Caki2 (cell line): ENCODE data around the gene CUBN. TPM values are rescaled to one million over a fixed set of nuclear protein-coding genes. Genes with fewer than 3 reads are reported as not detected.
"Not testable (repeated sequence)": the region's sequence is repeated elsewhere in the genome, so short reads cannot be mapped to it uniquely, and the experiment has no call there.

Experiments used
- DNase-seq: peaks from one replicate; pipeline ENCODE4 v3.0.0-alpha.2; 2015; ENCODE audit warnings: low read depth
- in situ Hi-C: cut with HindIII; loops from 2 replicates; pipeline ENCODE4 v1.10.0; 2016; ENCODE audit warnings: low sequenced_read_pairs, low pct_unique_long_range_greater_than_20kb, mixed read lengths
- total RNA-seq: library from RNA; depleted of rRNA; stranded (reverse); fragments of >200 nt; shearing (Covaris generic); gene quantifications from 2 replicates; pipeline ENCODE4 v1.2.3, GENCODE V29; 2014; ENCODE audit warnings: low replicate concordance

CUBN gene
- total RNA-seq, 1 experiment from 2014 or later = 0.34 TPM

DNA sequence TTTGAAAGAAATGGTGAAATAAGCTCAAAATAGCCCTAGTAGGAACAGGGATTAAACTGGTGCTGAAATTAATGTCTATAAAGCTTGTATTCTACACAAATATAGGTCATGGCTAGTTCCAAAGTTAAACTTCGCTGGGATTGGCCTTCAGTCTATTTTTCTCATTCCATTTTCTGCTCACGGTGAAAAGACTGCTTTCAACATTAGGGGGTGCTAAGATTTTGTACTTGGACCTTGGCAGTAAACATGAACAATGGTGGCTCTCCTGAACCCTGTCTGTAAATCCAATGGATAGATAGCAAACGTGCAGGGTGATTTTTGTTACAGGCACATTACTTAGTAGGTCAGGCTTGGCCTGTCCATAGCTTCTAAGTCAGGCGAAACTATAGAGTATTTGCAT lies 276.4 kb downstream of the CUBN start:
- in situ Hi-C loops = no loop called here
- peak; percentile 28 for DNase-seq

DNA sequence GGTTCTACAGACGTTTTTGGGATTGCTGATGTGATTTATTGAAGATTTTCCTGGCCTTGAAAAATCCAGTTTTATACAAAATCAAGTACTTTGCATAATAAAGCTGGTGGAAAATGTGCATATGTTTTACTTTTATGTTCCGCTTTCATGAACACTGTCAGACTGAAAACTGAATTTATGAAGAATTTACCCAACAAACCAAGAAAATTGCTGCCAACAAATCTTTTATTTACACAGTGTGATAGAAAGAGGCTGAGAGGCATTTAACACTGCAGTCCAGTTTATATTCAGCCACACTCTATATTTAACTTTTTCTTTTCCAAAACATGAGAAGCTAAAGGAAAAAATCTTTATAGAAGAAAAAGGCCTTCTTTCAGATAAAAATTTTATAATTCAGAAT lies 277.0 kb downstream of the CUBN start:
- in situ Hi-C loops = no loop called here
- DNase-seq = no peak

DNA sequence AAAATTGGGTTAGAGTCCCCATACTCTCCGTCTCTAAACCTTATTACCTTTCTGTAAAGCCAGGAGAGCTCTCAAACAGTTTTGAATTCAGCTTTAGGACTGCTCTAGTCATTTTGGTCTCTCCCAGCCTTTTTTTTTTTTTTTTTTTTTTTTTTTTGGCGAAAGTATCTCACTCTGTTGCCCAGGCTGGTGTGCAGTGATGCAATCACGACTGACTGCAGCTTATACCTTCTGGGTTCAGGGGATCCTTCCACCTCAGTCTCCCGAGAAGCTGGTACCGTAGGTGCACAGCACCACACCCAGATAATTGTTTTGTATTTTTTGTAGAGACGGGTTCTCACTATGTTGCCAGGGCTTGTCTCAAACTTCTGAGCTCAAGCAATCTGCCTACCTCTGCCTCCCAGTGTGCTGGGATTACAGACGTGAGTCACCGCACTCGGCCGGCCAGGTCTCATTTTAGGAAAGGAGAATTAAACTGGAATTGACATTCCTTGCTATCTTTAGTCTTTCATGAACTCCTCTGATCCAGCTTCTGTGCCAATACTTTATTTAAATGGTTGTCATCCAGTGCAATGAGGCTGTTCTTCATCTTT lies 281.0 kb downstream of the CUBN start:
- no peak for DNase-seq
- in situ Hi-C loops = no loop called here

DNA sequence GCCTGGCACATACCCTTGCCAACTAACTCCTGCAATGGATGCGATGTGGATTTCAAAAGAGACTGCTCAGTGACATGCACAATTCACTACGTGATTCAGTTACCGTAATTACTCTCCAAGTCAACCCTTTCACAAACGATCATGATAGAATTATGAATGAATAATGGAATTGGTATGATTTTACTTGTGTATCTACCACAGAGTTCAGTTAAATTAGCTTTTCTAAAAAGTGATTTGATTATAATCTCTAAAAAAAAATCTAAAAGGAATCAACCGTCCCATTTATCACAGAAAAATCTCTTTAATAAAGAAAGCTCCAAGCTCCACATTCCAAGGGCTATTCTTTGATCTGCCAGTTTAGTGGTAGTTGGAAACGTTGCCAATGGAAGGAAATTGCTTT lies 282.0 kb downstream of the CUBN start:
- in situ Hi-C loops = no loop called here
- no peak for DNase-seq

DNA sequence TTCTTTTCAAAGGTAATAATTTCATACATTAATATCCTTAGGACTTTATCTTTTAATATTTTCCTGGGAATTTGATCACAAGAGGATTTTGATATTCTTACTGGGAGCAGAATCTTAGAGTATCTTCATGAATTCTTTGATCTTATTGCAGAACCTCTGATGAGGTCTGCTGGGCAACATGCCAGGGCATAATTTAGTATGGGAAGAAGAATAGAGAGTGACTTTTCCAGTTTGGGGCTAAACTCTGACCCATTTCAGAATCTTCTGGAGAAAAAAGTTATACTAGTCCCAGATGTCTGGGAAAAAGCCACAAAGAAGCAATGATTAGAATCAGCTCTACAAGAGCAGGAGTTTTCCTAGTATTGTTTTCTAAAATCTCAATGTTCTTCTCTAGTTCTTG lies 284.4 kb downstream of the CUBN start:
- no peak for DNase-seq
- in situ Hi-C loops = no loop called here

DNA sequence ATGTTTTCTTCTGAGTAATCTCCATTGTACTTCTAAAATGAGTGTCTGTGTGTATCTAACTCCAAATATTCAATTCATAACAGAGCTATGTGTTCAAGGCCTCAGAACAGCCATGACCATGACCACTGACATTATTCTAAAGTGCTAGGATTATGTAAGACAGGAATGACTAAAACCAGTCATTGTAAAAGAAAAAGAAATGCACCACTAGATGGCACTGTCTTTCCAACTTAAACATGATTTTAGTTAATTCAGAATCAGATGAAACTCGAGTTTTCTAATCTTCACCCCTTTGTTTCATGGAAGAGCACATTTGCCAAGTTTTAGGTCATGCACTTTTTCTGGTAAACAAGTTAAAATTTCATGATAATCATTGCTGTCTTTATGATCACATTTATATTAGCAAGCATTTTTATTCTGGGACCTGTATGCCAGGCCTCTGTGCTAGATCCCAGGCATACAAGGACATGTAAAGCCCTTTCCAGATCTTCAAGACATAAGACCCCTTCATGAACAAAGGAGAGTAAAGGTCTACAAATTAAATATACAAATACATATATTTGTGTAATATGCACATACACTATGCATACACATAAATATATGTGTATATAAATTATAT lies 286.2 kb downstream of the CUBN start:
- in situ Hi-C loops = no loop called here
- DNase-seq = peak; percentile 63

DNA sequence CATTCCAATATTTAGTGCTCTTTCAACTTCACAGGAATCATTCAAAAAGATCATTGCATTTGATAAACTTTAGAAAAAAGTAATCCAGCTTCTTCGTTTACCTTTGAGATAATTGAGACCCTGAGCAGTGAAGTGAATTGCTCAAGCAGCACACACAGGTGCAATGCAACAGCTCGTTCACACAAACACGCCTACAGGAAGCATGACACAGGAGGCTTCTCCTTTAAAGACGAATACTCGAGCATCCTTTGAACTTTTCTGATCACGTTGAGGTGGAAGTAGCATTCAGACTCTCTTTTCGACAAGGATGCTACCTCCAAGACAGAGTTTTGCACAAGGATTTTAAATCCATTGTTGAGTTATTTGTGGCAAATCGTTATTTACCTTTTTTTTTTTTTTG lies 294.4 kb downstream of the CUBN start:
- in situ Hi-C loops = no loop called here
- DNase-seq = no peak

DNA sequence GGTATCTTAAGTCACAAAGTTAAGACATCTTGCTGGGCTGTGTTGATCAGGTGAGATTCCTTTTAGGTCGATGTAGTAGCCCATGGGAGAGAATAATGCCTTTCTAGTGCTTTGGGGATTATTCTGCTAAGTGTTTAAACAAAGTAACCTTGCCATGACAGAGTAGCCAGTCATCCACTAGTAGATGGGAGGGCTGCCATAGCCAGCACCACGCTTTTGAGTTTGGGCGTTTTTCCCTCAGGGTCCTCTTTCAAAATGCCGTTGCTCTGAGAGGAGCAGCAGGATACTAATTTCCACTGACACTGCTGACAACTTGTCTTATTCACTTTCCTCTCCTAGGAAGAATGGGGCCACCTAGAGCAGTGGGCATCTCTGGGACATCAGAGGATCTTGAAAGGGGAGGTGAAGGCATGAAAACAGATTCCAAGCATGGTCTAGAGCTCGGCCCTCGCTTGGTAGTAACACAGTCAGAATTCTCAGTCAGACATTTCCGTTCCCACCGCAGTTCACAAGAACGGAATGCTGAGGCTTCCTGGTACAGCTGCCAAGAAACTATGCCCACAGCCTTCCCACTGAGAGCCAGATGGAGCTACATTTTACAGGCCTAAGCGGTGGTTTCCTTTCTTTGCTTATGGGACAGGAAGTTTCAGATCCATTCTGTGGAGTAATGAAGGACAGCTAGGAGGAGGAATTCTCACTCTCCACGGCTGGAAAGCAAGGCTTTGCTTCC lies 297.1 kb downstream of the CUBN start:
- DNase-seq = peak; percentile 11
- in situ Hi-C loops = no loop called here

DNA sequence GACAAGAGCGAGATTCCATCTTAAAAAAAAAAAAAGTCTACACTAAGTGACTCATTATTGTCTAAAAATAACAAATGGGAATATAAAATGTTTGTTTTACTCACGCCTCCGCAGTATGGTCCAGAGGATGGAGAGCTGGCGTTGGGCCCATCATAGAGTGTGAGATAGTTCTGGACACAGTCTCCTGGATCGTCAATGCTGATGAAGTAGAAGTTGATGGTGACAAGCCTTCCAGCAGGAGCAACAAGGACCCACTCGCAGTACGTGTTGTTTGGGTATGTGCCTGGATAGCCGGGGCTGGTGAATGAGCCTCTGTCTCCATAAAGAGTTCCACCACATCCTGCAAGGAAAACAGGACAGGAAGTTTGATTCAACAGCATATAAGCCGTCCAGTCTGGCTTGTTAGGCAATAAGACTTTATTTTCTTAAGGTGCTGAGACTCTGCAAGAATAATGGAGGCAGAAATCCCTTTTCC lies 300.9 kb downstream of the CUBN start:
- in situ Hi-C loops = no loop called here
- DNase-seq = peak; percentile 81

DNA sequence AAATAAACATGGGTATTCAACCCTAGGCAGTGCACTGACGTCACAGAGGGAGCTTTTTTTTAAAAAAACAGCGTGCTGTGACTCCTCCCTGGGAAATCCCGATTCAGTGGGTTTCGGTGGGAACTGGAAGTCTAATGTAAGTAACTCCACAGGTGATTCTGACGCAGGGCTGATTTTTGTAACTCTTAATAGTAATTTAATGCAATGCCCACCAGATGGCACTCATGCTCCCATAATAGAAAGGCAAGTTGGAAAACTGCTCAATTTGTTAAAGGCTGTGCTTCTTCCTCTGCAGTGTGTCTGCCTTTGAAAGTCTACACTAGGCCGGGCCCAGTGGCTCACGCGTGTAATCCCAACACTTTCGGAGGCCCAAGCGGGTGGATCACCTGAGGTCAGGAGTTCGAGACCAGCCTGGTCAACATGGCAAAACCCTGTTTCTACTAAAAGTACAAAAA lies 301.5 kb downstream of the CUBN start:
- DNase-seq = peak; percentile 68
- in situ Hi-C loops = no loop called here

DNA sequence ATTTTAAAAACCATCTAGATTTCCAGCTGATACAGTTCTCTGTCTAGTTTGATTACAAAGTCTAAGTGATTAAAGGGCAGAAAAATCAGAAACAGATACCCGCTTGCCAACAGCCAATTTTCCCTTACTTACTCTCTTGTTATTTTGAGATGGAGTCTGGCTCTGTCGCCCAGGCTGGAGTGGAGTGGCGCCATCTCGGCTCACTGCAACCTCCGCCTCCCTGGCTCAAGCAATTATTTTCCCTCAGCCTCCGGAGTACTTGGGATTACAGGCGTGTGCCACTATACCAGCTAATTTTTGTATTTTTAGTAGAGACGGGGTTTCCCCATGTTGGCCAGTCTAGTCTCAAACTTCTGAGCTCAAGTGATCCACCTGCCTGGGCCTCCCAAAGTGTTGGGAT lies 302.1 kb downstream of the CUBN start:
- DNase-seq, in situ Hi-C loops: not testable (repeated sequence)

DNA sequence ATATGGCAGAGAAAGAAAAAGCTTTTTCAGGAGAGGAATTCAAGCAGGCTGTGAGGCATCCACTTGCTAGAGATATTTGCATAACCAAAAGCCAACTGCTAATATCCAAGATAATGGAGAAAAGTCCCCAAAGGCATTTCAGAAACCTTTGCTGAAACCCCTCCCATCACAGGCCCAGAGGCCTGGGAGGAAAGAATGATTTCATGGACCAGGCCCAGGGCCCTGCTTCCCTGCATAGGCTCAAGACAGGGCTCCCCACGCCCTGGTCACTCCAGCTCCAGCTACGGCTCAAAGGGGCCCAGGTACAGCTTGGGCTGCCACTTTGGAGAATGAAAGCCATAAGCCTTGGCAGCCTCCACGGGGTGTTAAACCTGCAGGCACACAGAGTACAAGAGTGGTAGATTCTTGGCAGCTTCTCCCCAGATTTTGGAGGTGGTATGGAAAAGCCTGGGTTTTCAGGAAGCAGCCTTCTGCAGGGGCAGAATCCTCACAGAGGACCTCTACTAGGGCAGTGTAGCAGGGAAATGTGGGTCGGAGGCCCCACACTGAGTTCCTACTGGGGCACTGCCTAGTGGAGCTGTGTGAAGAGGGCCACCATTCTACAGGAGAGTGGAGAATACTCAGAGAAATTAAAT lies 306.8 kb downstream of the CUBN start:
- no peak for DNase-seq
- in situ Hi-C loops = no loop called here

DNA sequence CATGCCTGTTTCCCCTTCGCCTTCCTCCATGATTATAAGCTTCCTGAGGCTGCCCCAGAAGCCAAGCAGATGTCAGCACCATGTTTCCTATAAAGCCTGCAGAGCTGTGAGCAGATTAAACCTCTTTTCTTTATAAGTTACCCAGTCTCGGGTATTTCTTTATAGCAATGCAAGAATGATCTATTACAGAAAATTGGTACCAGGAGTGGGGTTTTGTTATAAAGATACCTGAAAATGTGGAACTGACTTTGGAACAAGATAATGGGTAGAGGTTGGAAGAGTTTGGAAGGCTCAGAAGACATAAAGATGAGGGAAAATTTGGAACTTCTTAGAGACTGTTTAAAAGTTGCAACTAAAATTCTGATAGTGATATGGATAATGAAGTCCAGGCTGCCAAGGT lies 307.6 kb downstream of the CUBN start:
- DNase-seq = no peak
- in situ Hi-C loops = no loop called here

DNA sequence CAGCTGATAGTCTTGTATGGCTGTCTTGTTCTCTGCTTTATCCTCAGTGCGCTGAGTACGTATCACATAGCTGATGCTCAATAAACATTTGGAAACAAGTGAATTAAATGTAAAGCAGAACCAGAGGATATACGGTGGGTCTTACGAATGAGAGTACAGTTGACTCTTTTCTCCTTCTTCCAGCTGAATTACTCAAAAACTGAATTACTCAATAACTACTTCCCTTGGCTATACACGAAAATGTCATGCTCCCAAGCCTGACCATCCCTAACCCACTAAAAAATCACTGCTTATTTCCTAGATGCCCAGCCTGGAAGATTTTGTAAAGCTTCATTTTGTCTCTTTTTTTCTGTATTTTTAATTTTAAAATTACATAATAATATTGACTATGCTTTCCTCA lies 309.2 kb downstream of the CUBN start:
- DNase-seq = no peak
- in situ Hi-C loops = no loop called here

DNA sequence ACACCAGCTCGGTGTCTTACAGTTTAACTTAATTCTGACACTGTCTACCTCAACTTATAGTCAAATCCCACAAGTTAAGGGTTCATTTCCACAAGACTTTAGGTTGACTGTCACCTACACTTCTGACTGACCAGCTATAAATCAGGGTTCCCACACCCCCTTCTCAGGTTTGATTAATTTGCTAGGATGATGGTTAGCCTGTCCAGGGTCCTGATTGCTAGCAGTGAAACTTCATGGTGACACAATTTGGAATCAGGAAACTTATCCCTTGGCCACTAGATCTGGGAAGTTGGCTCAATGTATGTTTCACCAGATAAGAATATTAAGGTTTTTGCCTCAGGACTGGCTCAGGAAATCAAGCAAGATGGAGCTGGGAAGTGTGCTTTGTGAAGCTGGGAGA lies 309.6 kb downstream of the CUBN start:
- in situ Hi-C loops = no loop called here
- no peak for DNase-seq

DNA sequence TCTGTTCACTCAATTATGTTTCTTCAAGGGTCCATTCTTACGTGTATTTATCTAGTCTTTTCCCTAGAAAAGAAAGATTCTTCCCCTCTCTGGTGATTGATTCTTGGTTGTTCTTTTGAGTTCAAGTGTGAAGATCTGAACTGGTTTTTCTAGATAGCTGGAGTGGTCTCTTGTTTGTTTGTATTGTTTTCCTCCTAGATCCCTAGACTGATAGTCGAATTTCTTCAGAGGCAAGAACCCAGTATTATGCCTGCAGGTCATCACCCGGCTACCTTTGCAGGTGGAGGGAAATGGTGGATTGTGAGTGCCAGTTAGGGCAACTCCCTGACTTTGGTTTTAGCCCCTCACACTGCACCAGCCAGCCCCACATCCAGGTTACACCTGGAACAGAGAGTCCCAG lies 310.2 kb downstream of the CUBN start:
- in situ Hi-C loops = no loop called here

DNA sequence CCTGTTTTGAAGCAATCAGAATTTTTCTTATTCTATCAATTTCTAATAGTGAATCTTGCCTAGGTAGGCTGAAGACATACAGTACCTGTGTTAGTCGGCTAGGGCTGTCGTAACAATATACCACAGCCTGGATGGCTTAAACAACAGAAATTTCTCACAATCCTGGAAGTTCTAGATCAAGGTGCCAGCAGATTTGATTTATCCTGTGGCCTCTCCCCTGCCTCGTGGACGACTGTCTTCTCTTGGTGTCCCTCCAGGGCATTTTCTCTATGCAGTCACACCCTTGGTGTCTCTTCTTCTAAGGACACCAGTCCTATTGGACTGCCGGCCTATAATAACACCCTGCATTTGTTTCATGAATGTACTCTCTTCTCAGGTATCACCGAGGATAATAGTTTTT lies 310.6 kb downstream of the CUBN start:
- DNase-seq = no peak
- in situ Hi-C loops = no loop called here

More for the DNA sequence above, 310.2 kb downstream of the CUBN start:
- no peak for DNase-seq

DNA sequence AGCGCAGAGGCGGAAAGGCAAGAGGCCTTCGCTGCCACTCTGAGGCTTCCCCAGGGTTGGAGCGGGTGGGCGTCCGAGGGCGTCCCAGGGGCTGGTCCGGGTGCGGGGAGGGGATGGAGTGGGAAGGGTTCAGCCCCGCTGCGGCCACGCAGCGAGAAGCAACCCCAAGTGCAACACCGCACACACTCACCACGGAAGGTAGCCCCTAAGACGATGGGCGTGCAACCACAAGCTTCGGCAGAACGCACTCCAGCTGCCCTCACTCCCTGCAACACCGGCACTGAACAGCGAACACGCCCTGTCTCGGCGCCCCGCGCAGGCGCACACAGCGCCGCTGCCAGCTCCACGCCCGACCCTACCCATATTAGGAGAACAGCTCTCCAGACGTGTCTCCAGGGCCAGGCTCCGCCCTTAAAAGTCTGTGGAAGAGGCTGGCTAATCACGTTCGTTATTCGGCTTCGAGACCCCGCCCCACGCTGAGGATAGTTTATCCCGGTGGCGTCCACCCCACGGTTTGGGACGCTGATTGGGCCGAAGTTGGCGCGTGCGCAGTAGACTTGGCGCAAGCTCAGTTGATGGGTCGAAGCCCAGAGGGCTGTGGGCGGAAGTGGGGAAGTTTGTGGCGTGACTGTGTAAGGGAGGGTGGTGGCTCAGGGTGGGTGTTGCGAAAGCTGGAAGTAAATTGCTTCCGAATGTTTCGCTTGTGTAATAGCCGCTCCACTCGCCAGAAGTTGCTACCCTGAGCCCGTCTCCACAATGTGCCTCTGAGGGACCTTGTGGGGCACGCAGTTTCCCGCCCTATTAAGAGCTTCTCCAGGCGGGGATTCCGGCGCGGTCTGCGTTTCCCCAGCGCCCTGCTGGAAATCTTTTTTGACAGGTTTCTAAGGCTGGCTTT lies 312.2 kb downstream of the CUBN start, which contains the start of gene RSU1:
RSU1 (minus strand) TSS at position 300 of the 895 bp plus-strand sequence. CDS start 343 bp downstream, outside the sequence.
- in situ Hi-C loops = no loop called here
- DNase-seq = peak; percentile 99
